ENCODE measurements around the gene FOXB2. TPM values are rescaled to one million over a fixed set of nuclear protein-coding genes. Genes with fewer than 3 reads are reported as not detected.
"Not testable (repeated sequence)": the region's sequence is repeated elsewhere in the genome, so short reads cannot be mapped to it uniquely, and the experiment has no call there.

The FOXB2 gene
- not detected for polyA plus RNA-seq (2013)

DNA sequence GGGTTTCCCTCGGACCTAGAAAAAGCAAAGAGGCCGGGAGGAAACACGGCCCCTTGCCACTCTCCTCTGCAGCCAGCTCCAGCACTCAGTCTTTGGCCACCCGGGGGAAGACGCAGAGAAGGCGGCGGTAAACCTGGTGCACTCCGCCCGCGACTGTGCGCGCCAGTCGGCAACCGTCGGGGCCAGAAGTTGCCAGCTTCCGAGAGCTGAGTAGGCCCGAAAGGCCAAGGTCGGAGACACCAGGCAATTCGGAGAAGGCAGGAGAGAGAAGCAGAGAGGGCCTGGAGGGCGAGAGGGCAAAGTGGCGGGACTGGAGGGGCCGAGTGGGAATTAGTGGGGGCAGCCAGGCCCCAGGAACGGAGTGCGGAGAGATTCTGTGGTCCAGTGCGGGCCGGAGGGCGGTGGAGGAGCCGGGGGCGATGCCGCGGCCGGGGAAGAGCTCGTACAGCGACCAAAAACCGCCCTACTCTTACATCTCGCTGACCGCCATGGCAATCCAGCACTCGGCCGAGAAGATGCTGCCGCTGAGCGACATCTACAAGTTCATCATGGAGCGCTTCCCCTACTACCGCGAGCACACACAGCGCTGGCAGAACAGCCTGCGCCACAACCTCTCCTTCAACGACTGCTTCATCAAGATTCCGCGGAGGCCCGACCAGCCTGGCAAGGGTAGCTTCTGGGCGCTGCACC is at the start of gene FOXB2:
Gene FOXB2 (plus strand): TSS at position 420 of the 690 bp plus-strand sequence. CDS start 0 bp downstream, at position 420.
- CTCF ChIA-PET: no interaction called here
- peak within 1 kb of the TSS in 3 of 7 experiments; percentile 8 to 40 (median 16) for H3K4me3 ChIP-seq (ENCODE audit: control insufficient read depth in 1 of 7, extremely low read depth in 1 of 7, insufficient read depth in 4 of 7, low read depth in 2 of 7, low read length in 6 of 7)
- H3K4me1 ChIP-seq (ENCODE audit: control extremely low read depth in 1 of 4, control insufficient read depth in 4 of 4, insufficient read depth in 4 of 4, low read length in 3 of 4): peaks cover 0 to 56% (median 35%) of the 10 kb centered on the region in 4 experiments
- 8% methylated on average over 49 of the region's 51 CpGs for WGBS (ENCODE audit: insufficient coverage)
- H3K36me3 ChIP-seq (ENCODE audit: control insufficient read depth in 4 of 4, insufficient read depth in 4 of 4, low read length in 3 of 4): no peaks in the 10 kb centered on the region
- DNase-seq: peak in 2 of 3 donors; percentile 39 to 41
- no peak within 1 kb of the TSS for H3K27ac ChIP-seq (ENCODE audit: insufficient read depth in 1 of 2, low read depth in 1 of 2, low read length in 2 of 2, poor library complexity in 1 of 2, severe bottlenecking in 2 of 2)
- H3K9me3 ChIP-seq (ENCODE audit: control extremely low read depth in 1 of 5, control insufficient read depth in 4 of 5, insufficient read depth in 2 of 5, low read depth in 1 of 5, low read length in 4 of 5): peaks cover 0 to 4% (median 0%) of the 10 kb centered on the region in 5 experiments
- peaks cover 12 to 99% (median 76%) of the 10 kb centered on the region in 5 experiments for H3K27me3 ChIP-seq (replicated peaks in 2 of 5; ENCODE audit: control insufficient read depth in 4 of 5, insufficient read depth in 5 of 5, low read length in 4 of 5)
- POLR2A ChIA-PET: no interaction called here

- Histone ChIP-seq H3K9me3 (ENCODE audit: control extremely low read depth in 1 of 5, control insufficient read depth in 4 of 5, insufficient read depth in 2 of 5, low read depth in 1 of 5, low read length in 4 of 5) (peaks cover 0 to 19% (median 4%) of the 10 kb centered on the region in 5 experiments), H3K27ac (ENCODE audit: insufficient read depth in 1 of 2, low read depth in 1 of 2, low read length in 2 of 2, poor library complexity in 1 of 2, severe bottlenecking in 2 of 2) (no peak overlapping the region), H3K4me1 (ENCODE audit: control extremely low read depth in 1 of 4, control insufficient read depth in 4 of 4, insufficient read depth in 4 of 4, low read length in 3 of 4) (no peaks in the 10 kb centered on the region)
These were observed 49.7 kb upstream of the FOXB2 start for GRCh38 chr9:76969716-76970115.

GRCh38 chr9:76978831-76979230 is 40.6 kb upstream of the FOXB2 start:
- 97% methylated on average over 6 of the region's 9 CpGs for WGBS (ENCODE audit: insufficient coverage)
- H3K9me3 ChIP-seq (ENCODE audit: control extremely low read depth in 1 of 5, control insufficient read depth in 4 of 5, insufficient read depth in 2 of 5, low read depth in 1 of 5, low read length in 4 of 5); CTCF ChIA-PET; H3K36me3 ChIP-seq (ENCODE audit: control insufficient read depth in 4 of 4, insufficient read depth in 4 of 4, low read length in 3 of 4); H3K27ac ChIP-seq (ENCODE audit: insufficient read depth in 1 of 2, low read depth in 1 of 2, low read length in 2 of 2, poor library complexity in 1 of 2, severe bottlenecking in 2 of 2); DNase-seq; POLR2A ChIA-PET; H3K4me3 ChIP-seq (ENCODE audit: control insufficient read depth in 1 of 7, extremely low read depth in 1 of 7, insufficient read depth in 4 of 7, low read depth in 2 of 7, low read length in 6 of 7); H3K4me1 ChIP-seq (ENCODE audit: control extremely low read depth in 1 of 4, control insufficient read depth in 4 of 4, insufficient read depth in 4 of 4, low read length in 3 of 4): not testable (repeated sequence)
- peaks cover 6 to 37% (median 10%) of the 10 kb centered on the region in 5 experiments for H3K27me3 ChIP-seq (replicated peaks in 2 of 5; ENCODE audit: control insufficient read depth in 4 of 5, insufficient read depth in 5 of 5, low read length in 4 of 5)

More at GRCh38 chr9:76969716-76970115, 49.7 kb upstream of the FOXB2 start:
- H3K4me3 ChIP-seq (ENCODE audit: control insufficient read depth in 1 of 7, extremely low read depth in 1 of 7, insufficient read depth in 4 of 7, low read depth in 2 of 7, low read length in 6 of 7): no peak overlapping the region
- POLR2A ChIA-PET: interaction anchor here (0.7 kb wide), 1 partner anchor 1705 kb away, joined by 4 read pairs; no protein-coding TSS in a partner anchor
- peaks cover 0 to 8% (median 0%) of the 10 kb centered on the region in 5 experiments for H3K27me3 ChIP-seq (replicated peaks in 2 of 5; ENCODE audit: control insufficient read depth in 4 of 5, insufficient read depth in 5 of 5, low read length in 4 of 5)
- DNase-seq: no peak
- CTCF ChIA-PET: no interaction called here
- 71% methylated on average over 1 of the region's 1 CpG for WGBS (ENCODE audit: insufficient coverage)
- H3K36me3 ChIP-seq (ENCODE audit: control insufficient read depth in 4 of 4, insufficient read depth in 4 of 4, low read length in 3 of 4): no peaks in the 10 kb centered on the region

GRCh38 chr9:76980566-76980965 is 38.9 kb upstream of the FOXB2 start:
- WGBS (ENCODE audit: insufficient coverage): 100% methylated on average over 1 of the region's 1 CpG
- CTCF ChIA-PET: no interaction called here
- no peak for DNase-seq

GRCh38 chr9:76984486-76984885 is 35.0 kb upstream of the FOXB2 start:
- H3K27me3 ChIP-seq (replicated peaks in 2 of 5; ENCODE audit: control insufficient read depth in 4 of 5, insufficient read depth in 5 of 5, low read length in 4 of 5): peaks cover 3 to 17% (median 6%) of the 10 kb centered on the region in 5 experiments
- no peaks in the 10 kb centered on the region for H3K36me3 ChIP-seq (ENCODE audit: control insufficient read depth in 4 of 4, insufficient read depth in 4 of 4, low read length in 3 of 4)
- no peaks in the 10 kb centered on the region for H3K9me3 ChIP-seq (ENCODE audit: control extremely low read depth in 1 of 5, control insufficient read depth in 4 of 5, insufficient read depth in 2 of 5, low read depth in 1 of 5, low read length in 4 of 5)
- H3K4me1 ChIP-seq (ENCODE audit: control extremely low read depth in 1 of 4, control insufficient read depth in 4 of 4, insufficient read depth in 4 of 4, low read length in 3 of 4): no peaks in the 10 kb centered on the region
- ChIA-PET POLR2A (no interaction called here), CTCF (no interaction called here)
- no peak overlapping the region for H3K4me3 ChIP-seq (ENCODE audit: control insufficient read depth in 1 of 7, extremely low read depth in 1 of 7, insufficient read depth in 4 of 7, low read depth in 2 of 7, low read length in 6 of 7)
- DNase-seq: no peak
- no peak overlapping the region for H3K27ac ChIP-seq (ENCODE audit: insufficient read depth in 1 of 2, low read depth in 1 of 2, low read length in 2 of 2, poor library complexity in 1 of 2, severe bottlenecking in 2 of 2)
- 100% methylated on average over 1 of the region's 4 CpGs for WGBS (ENCODE audit: insufficient coverage)

More at GRCh38 chr9:76980566-76980965, 38.9 kb upstream of the FOXB2 start:
- Histone ChIP-seq H3K27me3 (replicated peaks in 2 of 5; ENCODE audit: control insufficient read depth in 4 of 5, insufficient read depth in 5 of 5, low read length in 4 of 5) (peaks cover 3 to 31% (median 9%) of the 10 kb centered on the region in 5 experiments), H3K4me3 (ENCODE audit: control insufficient read depth in 1 of 7, extremely low read depth in 1 of 7, insufficient read depth in 4 of 7, low read depth in 2 of 7, low read length in 6 of 7) (no peak overlapping the region), H3K9me3 (ENCODE audit: control extremely low read depth in 1 of 5, control insufficient read depth in 4 of 5, insufficient read depth in 2 of 5, low read depth in 1 of 5, low read length in 4 of 5) (no peaks in the 10 kb centered on the region), H3K36me3 (ENCODE audit: control insufficient read depth in 4 of 4, insufficient read depth in 4 of 4, low read length in 3 of 4) (no peaks in the 10 kb centered on the region), H3K4me1 (ENCODE audit: control extremely low read depth in 1 of 4, control insufficient read depth in 4 of 4, insufficient read depth in 4 of 4, low read length in 3 of 4) (no peaks in the 10 kb centered on the region), H3K27ac (ENCODE audit: insufficient read depth in 1 of 2, low read depth in 1 of 2, low read length in 2 of 2, poor library complexity in 1 of 2, severe bottlenecking in 2 of 2) (no peak overlapping the region)
- POLR2A ChIA-PET: no interaction called here

- H3K4me3 ChIP-seq (ENCODE audit: control insufficient read depth in 1 of 7, extremely low read depth in 1 of 7, insufficient read depth in 4 of 7, low read depth in 2 of 7, low read length in 6 of 7): no peak overlapping the region
- H3K9me3 ChIP-seq (ENCODE audit: control extremely low read depth in 1 of 5, control insufficient read depth in 4 of 5, insufficient read depth in 2 of 5, low read depth in 1 of 5, low read length in 4 of 5): no peaks in the 10 kb centered on the region
- H3K4me1 ChIP-seq (ENCODE audit: control extremely low read depth in 1 of 4, control insufficient read depth in 4 of 4, insufficient read depth in 4 of 4, low read length in 3 of 4): no peaks in the 10 kb centered on the region
- no peak overlapping the region for H3K27ac ChIP-seq (ENCODE audit: insufficient read depth in 1 of 2, low read depth in 1 of 2, low read length in 2 of 2, poor library complexity in 1 of 2, severe bottlenecking in 2 of 2)
- WGBS (ENCODE audit: insufficient coverage): 84% methylated on average over 5 of the region's 5 CpGs
- no peak for DNase-seq
- H3K36me3 ChIP-seq (ENCODE audit: control insufficient read depth in 4 of 4, insufficient read depth in 4 of 4, low read length in 3 of 4): no peaks in the 10 kb centered on the region
- CTCF ChIA-PET: interaction anchor here (1.4 kb wide), 1 partner anchor 11 kb away, joined by 3 read pairs; no protein-coding TSS in a partner anchor
- POLR2A ChIA-PET: no interaction called here
- peaks cover 2 to 17% (median 6%) of the 10 kb centered on the region in 5 experiments for H3K27me3 ChIP-seq (replicated peaks in 2 of 5; ENCODE audit: control insufficient read depth in 4 of 5, insufficient read depth in 5 of 5, low read length in 4 of 5)
These were observed 33.9 kb upstream of the FOXB2 start for GRCh38 chr9:76985581-76985980.

GRCh38 chr9:76987594-76988200 is 31.8 kb upstream of the FOXB2 start:
- CTCF ChIA-PET: interaction anchor here (1.1 to 1.4 kb wide), 2 partner anchors 10 to 177 kb away, joined by 5 to 12 read pairs; no protein-coding TSS in a partner anchor

More at GRCh38 chr9:76987594-76988200, 31.8 kb upstream of the FOXB2 start:
- no peaks in the 10 kb centered on the region for H3K4me1 ChIP-seq (ENCODE audit: control extremely low read depth in 1 of 4, control insufficient read depth in 4 of 4, insufficient read depth in 4 of 4, low read length in 3 of 4)
- 73% methylated on average over 3 of the region's 3 CpGs for WGBS (ENCODE audit: insufficient coverage)
- no peak overlapping the region for H3K4me3 ChIP-seq (ENCODE audit: control insufficient read depth in 1 of 7, extremely low read depth in 1 of 7, insufficient read depth in 4 of 7, low read depth in 2 of 7, low read length in 6 of 7)
- peaks cover 2 to 17% (median 6%) of the 10 kb centered on the region in 5 experiments for H3K27me3 ChIP-seq (replicated peaks in 2 of 5; ENCODE audit: control insufficient read depth in 4 of 5, insufficient read depth in 5 of 5, low read length in 4 of 5)
- POLR2A ChIA-PET: interaction anchor here (0.6 kb wide), 1 partner anchor 1443 kb away, joined by 4 read pairs; no protein-coding TSS in a partner anchor
- DNase-seq: peak; percentile 31 to 47 (median 37)
- H3K27ac ChIP-seq (ENCODE audit: insufficient read depth in 1 of 2, low read depth in 1 of 2, low read length in 2 of 2, poor library complexity in 1 of 2, severe bottlenecking in 2 of 2): no peak overlapping the region
- no peaks in the 10 kb centered on the region for H3K36me3 ChIP-seq (ENCODE audit: control insufficient read depth in 4 of 4, insufficient read depth in 4 of 4, low read length in 3 of 4)
- H3K9me3 ChIP-seq (ENCODE audit: control extremely low read depth in 1 of 5, control insufficient read depth in 4 of 5, insufficient read depth in 2 of 5, low read depth in 1 of 5, low read length in 4 of 5): no peaks in the 10 kb centered on the region
